HepG2 (cell line): ENCODE measurements around the gene UBE2I. TPM values are rescaled to one million over a fixed set of nuclear protein-coding genes. Genes with fewer than 3 reads are reported as not detected.

Source experiments
- AGO2 ChIP-seq: fragments of 200-400 bp; formaldehyde crosslinking; optimal IDR thresholded peaks from 2 replicates; pipeline ENCODE3; 2017; ENCODE audit warnings: mild to moderate bottlenecking, low read depth, low read length, moderate library complexity
- ATF7 ChIP-seq, 2 experiments: fragments of 450-650 bp in 1 of 2; sonication (generic) in 1 of 2; formaldehyde crosslinking in 1 of 2; IDR thresholded peaks; 2 replicates each; pipeline versions ENCODE4 v1.4.0 to v1.6.1; 2016 to 2020; ENCODE audit warnings: antibody characterized with exemption in 1 of 2, mild to moderate bottlenecking in 1 of 2, missing genetic modification reagents in 1 of 2
- CCDC6 ChIP-seq: sonication (generic); formaldehyde crosslinking; IDR thresholded peaks from 2 replicates; pipeline ENCODE4 v1.8.1; 2022; ENCODE audit warnings: mild to moderate bottlenecking, missing genetic modification reagents, moderate library complexity
- DR1 ChIP-seq: sonication (generic); formaldehyde crosslinking; IDR thresholded peaks from 2 replicates; pipeline ENCODE4 v1.8.0; 2021; ENCODE audit warnings: mild to moderate bottlenecking, missing genetic modification reagents, inconsistent platforms
- JDP2 ChIP-seq: sonication (generic); formaldehyde crosslinking; IDR thresholded peaks from 2 replicates; pipeline ENCODE4 v1.8.1; 2022; ENCODE audit warnings: missing genetic modification reagents, borderline replicate concordance
- MAF1 ChIP-seq: sonication (generic); formaldehyde crosslinking; IDR thresholded peaks from 2 replicates; pipeline ENCODE4 v1.5.0; 2020; ENCODE audit warnings: missing genetic modification reagents, borderline replicate concordance
- RBFOX2 ChIP-seq: fragments of 200-400 bp; formaldehyde crosslinking; IDR thresholded peaks from 2 replicates; pipeline ENCODE4 v1.6.1; 2017; ENCODE audit warnings: low read depth, mild to moderate bottlenecking, low read length
- RBM39 ChIP-seq: fragments of 200-400 bp; formaldehyde crosslinking; IDR thresholded peaks from one replicate; pipeline ENCODE4 v1.6.1; 2018; ENCODE audit warnings: antibody characterized with exemption, mild to moderate bottlenecking, low read depth, low read length; ENCODE audit not compliant: poor library complexity, severe bottlenecking
- SMAD1 ChIP-seq: sonication (generic); formaldehyde crosslinking; IDR thresholded peaks from 2 replicates; pipeline ENCODE4 v1.4.0; 2020; ENCODE audit warnings: missing genetic modification reagents, low read depth, mild to moderate bottlenecking, borderline replicate concordance
- SP140L ChIP-seq: sonication (generic); formaldehyde crosslinking; IDR thresholded peaks from 2 replicates; pipeline ENCODE4 v1.4.0; 2020; ENCODE audit warnings: missing genetic modification reagents, borderline replicate concordance
- SPEN ChIP-seq: sonication (generic); formaldehyde crosslinking; IDR thresholded peaks from 2 replicates; pipeline ENCODE4 v1.5.1; 2020; ENCODE audit warnings: low read depth, mild to moderate bottlenecking, missing genetic modification reagents
- ZNF205 ChIP-seq: IDR thresholded peaks from 2 replicates; pipeline ENCODE4 v1.6.1; 2018; ENCODE audit warnings: missing biosample characterization, missing genetic modification reagents
- ZNF572 ChIP-seq: sonication (generic); formaldehyde crosslinking; IDR thresholded peaks from 2 replicates; pipeline ENCODE4 v1.5.1; 2020; ENCODE audit warnings: mild to moderate bottlenecking, missing genetic modification reagents
- ZNF703 ChIP-seq: sonication (generic); formaldehyde crosslinking; IDR thresholded peaks from 2 replicates; pipeline ENCODE4 v1.5.1; 2020; ENCODE audit warnings: missing genetic modification reagents, mild to moderate bottlenecking, moderate library complexity, borderline replicate concordance
- ZNF850 ChIP-seq: sonication (generic); formaldehyde crosslinking; conservative IDR thresholded peaks from 2 replicates; pipeline ENCODE4 v1.9.0; 2021; ENCODE audit warnings: mild to moderate bottlenecking, missing genetic modification reagents
- ZSCAN9 ChIP-seq: IDR thresholded peaks from 2 replicates; pipeline ENCODE4 v1.6.1; 2016; ENCODE audit warnings: borderline replicate concordance
- polyA plus RNA-seq, 8 experiments: library from polyadenylated mRNA; depleted of rRNA in 3 of 8; stranded (reverse) in 7 of 8; unstranded in 1 of 8; fragments of >200 nt; fragmentation: Illumina TruSeq in 4 of 8; extraction: Trizol in 4 of 8; gene quantifications; 2 replicates each; pipeline versions ENCODE4 v1.2.1 to v1.2.3, GENCODE V29; 2011 to 2016; ENCODE audit warnings: low read depth in 4 of 8, missing spikeins in 1 of 8, mixed read lengths in 1 of 8; ENCODE audit not compliant: insufficient read depth in 1 of 8
- total RNA-seq, 5 experiments: library from RNA; depleted of rRNA; stranded (reverse); fragments of >200 nt; fragmentation: Illumina TruSeq; extraction: Trizol; gene quantifications; 2 replicates each; pipeline ENCODE4 v1.2.3, GENCODE V29; 2016; ENCODE audit warnings: low read depth in 1 of 5
- TF ChIP-seq, protein P1 (sequence below): fragments of 450-650 bp; IDR thresholded peaks from 2 replicates; pipeline ENCODE4 v1.6.1; 2017; ENCODE audit warnings: mild to moderate bottlenecking
- TF ChIP-seq, protein P2 (sequence below): sonication (generic); formaldehyde crosslinking; IDR thresholded peaks from 2 replicates; pipeline ENCODE4 v1.4.0; 2020; ENCODE audit warnings: missing genetic modification reagents, borderline replicate concordance
- TF ChIP-seq, protein P3 (sequence below): sonication (generic); formaldehyde crosslinking; IDR thresholded peaks from 2 replicates; pipeline ENCODE4 v1.4.0; 2020; ENCODE audit warnings: mild to moderate bottlenecking, missing genetic modification reagents
- TF ChIP-seq, protein P4 (sequence below): sonication (generic); formaldehyde crosslinking; IDR thresholded peaks from 2 replicates; pipeline ENCODE4 v1.4.0; 2020; ENCODE audit warnings: mild to moderate bottlenecking, low read depth, missing genetic modification reagents
- TF ChIP-seq, protein P5 (sequence below): sonication (generic); formaldehyde crosslinking; IDR thresholded peaks from 2 replicates; pipeline ENCODE4; 2020; ENCODE audit warnings: missing genetic modification reagents, mild to moderate bottlenecking, borderline replicate concordance

Gene UBE2I
- total and polyA plus RNA-seq, 2 of the 13 experiments (the other 11 are each of a cell fraction or from before 2014, with no cell fraction given) = 75.8 to 98.9 TPM

DNA sequence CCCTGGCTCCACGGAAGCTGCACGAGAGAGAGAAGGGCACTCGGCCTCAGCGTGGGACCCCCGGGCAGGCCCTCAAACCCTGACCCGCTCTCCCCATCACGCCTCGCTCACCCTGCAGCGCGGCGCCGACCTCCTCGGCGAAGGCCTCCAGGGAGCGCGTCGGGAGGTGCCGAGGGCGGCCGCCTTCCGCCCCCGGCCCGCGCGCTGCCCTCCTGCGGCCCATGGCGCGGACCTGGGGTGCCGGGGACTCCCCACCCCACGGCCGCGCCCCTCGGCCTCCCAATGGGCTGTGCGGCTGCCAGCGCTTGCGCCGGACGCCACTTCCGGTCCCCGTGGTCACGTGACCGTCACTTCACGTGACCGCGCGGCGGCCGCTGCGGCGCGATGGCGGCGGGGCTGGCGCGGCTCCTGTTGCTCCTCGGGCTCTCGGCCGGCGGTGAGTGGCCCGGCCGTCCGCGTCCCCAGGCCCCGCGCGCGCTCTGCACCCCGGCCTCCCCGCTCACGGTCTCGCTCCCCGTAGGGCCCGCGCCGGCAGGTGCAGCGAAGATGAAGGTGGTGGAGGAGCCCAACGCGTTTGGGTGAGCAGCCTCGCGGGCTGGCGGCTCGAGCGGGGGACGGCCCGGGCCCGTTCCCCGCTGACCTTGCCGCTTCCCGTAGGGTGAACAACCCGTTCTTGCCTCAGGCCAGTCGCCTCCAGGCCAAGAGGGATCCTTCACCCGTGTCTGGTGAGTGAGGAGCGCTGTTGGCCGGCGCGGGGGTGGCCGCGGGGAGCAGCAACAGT lies 42.3 kb downstream of the UBE2I start, which contains the start of the genes GNPTG and TSR3 (continued):
- TF ChIP-seq, protein P1, sequence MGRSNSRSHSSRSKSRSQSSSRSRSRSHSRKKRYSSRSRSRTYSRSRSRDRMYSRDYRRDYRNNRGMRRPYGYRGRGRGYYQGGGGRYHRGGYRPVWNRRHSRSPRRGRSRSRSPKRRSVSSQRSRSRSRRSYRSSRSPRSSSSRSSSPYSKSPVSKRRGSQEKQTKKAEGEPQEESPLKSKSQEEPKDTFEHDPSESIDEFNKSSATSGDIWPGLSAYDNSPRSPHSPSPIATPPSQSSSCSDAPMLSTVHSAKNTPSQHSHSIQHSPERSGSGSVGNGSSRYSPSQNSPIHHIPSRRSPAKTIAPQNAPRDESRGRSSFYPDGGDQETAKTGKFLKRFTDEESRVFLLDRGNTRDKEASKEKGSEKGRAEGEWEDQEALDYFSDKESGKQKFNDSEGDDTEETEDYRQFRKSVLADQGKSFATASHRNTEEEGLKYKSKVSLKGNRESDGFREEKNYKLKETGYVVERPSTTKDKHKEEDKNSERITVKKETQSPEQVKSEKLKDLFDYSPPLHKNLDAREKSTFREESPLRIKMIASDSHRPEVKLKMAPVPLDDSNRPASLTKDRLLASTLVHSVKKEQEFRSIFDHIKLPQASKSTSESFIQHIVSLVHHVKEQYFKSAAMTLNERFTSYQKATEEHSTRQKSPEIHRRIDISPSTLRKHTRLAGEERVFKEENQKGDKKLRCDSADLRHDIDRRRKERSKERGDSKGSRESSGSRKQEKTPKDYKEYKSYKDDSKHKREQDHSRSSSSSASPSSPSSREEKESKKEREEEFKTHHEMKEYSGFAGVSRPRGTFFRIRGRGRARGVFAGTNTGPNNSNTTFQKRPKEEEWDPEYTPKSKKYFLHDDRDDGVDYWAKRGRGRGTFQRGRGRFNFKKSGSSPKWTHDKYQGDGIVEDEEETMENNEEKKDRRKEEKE = no peak
- TF ChIP-seq AGO2 (peak; percentile 65), ZNF850 (CRISPR knock-in tag) (no peak), ZNF572 (no peak), SPEN (CRISPR knock-in tag) (peak; percentile 99), MAF1 (CRISPR knock-in tag) (no peak), SMAD1 (peak; percentile 90), ZNF703 (CRISPR knock-in tag) (no peak), SP140L (CRISPR knock-in tag) (no peak), ZNF205 (CRISPR knock-in tag) (no peak), ZSCAN9 (CRISPR knock-in tag) (no peak), RBFOX2 (peak; percentile 89), DR1 (CRISPR knock-in tag) (no peak; the same call in 1 of the 2 replicates), JDP2 (no peak), CCDC6 (CRISPR knock-in tag) (no peak), ATF7 (IDR thresholded peaks at IDR 0.05) (no peak), ATF7 (CRISPR knock-in tag; IDR thresholded peaks at IDR 0.05) (no peak; the same call in 1 of the 2 replicates), RBM39 (no peak)
- TF ChIP-seq, protein P2, sequence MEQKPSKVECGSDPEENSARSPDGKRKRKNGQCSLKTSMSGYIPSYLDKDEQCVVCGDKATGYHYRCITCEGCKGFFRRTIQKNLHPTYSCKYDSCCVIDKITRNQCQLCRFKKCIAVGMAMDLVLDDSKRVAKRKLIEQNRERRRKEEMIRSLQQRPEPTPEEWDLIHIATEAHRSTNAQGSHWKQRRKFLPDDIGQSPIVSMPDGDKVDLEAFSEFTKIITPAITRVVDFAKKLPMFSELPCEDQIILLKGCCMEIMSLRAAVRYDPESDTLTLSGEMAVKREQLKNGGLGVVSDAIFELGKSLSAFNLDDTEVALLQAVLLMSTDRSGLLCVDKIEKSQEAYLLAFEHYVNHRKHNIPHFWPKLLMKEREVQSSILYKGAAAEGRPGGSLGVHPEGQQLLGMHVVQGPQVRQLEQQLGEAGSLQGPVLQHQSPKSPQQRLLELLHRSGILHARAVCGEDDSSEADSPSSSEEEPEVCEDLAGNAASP (CRISPR knock-in tag) = peak; percentile 40; the same call in 1 of the 2 replicates
- TF ChIP-seq, protein P3, sequence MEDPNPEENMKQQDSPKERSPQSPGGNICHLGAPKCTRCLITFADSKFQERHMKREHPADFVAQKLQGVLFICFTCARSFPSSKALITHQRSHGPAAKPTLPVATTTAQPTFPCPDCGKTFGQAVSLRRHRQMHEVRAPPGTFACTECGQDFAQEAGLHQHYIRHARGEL (CRISPR knock-in tag) = no peak
- TF ChIP-seq, protein P4, sequence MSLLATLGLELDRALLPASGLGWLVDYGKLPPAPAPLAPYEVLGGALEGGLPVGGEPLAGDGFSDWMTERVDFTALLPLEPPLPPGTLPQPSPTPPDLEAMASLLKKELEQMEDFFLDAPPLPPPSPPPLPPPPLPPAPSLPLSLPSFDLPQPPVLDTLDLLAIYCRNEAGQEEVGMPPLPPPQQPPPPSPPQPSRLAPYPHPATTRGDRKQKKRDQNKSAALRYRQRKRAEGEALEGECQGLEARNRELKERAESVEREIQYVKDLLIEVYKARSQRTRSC (CRISPR knock-in tag) = no peak
- TF ChIP-seq, protein P5, sequence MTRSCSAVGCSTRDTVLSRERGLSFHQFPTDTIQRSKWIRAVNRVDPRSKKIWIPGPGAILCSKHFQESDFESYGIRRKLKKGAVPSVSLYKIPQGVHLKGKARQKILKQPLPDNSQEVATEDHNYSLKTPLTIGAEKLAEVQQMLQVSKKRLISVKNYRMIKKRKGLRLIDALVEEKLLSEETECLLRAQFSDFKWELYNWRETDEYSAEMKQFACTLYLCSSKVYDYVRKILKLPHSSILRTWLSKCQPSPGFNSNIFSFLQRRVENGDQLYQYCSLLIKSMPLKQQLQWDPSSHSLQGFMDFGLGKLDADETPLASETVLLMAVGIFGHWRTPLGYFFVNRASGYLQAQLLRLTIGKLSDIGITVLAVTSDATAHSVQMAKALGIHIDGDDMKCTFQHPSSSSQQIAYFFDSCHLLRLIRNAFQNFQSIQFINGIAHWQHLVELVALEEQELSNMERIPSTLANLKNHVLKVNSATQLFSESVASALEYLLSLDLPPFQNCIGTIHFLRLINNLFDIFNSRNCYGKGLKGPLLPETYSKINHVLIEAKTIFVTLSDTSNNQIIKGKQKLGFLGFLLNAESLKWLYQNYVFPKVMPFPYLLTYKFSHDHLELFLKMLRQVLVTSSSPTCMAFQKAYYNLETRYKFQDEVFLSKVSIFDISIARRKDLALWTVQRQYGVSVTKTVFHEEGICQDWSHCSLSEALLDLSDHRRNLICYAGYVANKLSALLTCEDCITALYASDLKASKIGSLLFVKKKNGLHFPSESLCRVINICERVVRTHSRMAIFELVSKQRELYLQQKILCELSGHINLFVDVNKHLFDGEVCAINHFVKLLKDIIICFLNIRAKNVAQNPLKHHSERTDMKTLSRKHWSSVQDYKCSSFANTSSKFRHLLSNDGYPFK = no peak
